HFFc6 (cell line): ENCODE measurements around the gene MIER2. TPM values are rescaled to one million over a fixed set of nuclear protein-coding genes. Genes with fewer than 3 reads are reported as not detected.
A peak's percentile ranks its signal among the peaks of the same experiment; 100 is the strongest.

Source experiments
- DNase-seq: peaks from one replicate; pipeline ENCODE4 v3.0.0-alpha.2; 2018
- H3K27ac Mint-ChIP-seq: 2 replicates; pipeline ENCODE4 v1.8.0; 2020; ENCODE audit warnings: mild to moderate bottlenecking, mixed read lengths
- H3K27me3 Mint-ChIP-seq: 2 replicates; pipeline ENCODE4 v1.8.0; 2021; ENCODE audit warnings: mild to moderate bottlenecking, moderate library complexity, mixed read lengths; ENCODE audit not compliant: insufficient read depth
- H3K36me3 Mint-ChIP-seq: 2 replicates; pipeline ENCODE4 v1.8.0; 2021; ENCODE audit warnings: low read depth, mixed read lengths
- H3K4me1 Mint-ChIP-seq: 2 replicates; pipeline ENCODE4 v1.8.0; 2020; ENCODE audit warnings: low read depth, mixed read lengths
- H3K4me3 Mint-ChIP-seq: 2 replicates; pipeline ENCODE4 v1.8.0; 2020; ENCODE audit warnings: mild to moderate bottlenecking, moderate library complexity, mixed read lengths
- H3K9me3 Mint-ChIP-seq: 2 replicates; pipeline ENCODE4 v1.8.0; 2020; ENCODE audit warnings: mild to moderate bottlenecking, mixed read lengths
- CTCF ChIP-seq: fragments of 200-600 bp; sonication (generic); IDR thresholded peaks from 2 replicates; pipeline ENCODE4 v1.5.0; 2021; ENCODE audit warnings: antibody characterized with exemption, mild to moderate bottlenecking
- total RNA-seq, 6 experiments: library from RNA; stranded (reverse); fragmentation: NEBNext Ultra II Directional; extraction: Animal tissue kit (Norgen Biotek cat#: 25700); gene quantifications; 2 replicates in 1 of 6; 3 replicates in 5 of 6; pipeline ENCODE4 v1.2.3, GENCODE V29; 2021

The MIER2 gene
- total RNA-seq, 6 experiments from 2014 or later, result 31.7 to 42.2 (median 33.4) TPM

- Mint-ChIP-seq H3K9me3 (no peaks in the 10 kb centered on the region), H3K27me3 (peaks cover 8% of the 10 kb centered on the region), H3K27ac (no peak overlapping the region), H3K36me3 (no peaks in the 10 kb centered on the region), H3K4me1 (no peaks in the 10 kb centered on the region), H3K4me3 (no peak overlapping the region)
- TF ChIP-seq CTCF, result no peak
- no peak for DNase-seq
These were observed 61.2 kb downstream of the MIER2 start for GRCh38 chr19:283395-283794.

GRCh38 chr19:282501-282900 is 62.1 kb downstream of the MIER2 start:
- Mint-ChIP-seq H3K27ac (no peak overlapping the region), H3K4me3 (no peak overlapping the region), H3K27me3 (peaks cover 8% of the 10 kb centered on the region), H3K4me1 (no peaks in the 10 kb centered on the region), H3K36me3 (no peaks in the 10 kb centered on the region), H3K9me3 (no peaks in the 10 kb centered on the region)
- no peak for TF ChIP-seq CTCF
- DNase-seq, result no peak

- Mint-ChIP-seq H3K36me3 (no peaks in the 10 kb centered on the region), H3K9me3 (no peaks in the 10 kb centered on the region), H3K27ac (no peak overlapping the region), H3K27me3 (peaks cover 6% of the 10 kb centered on the region), H3K4me3 (no peak overlapping the region), H3K4me1 (no peaks in the 10 kb centered on the region)
- no peak for DNase-seq
- TF ChIP-seq CTCF, result peak; percentile 25; the same call in 1 of the 2 replicates
These were observed 62.6 kb downstream of the MIER2 start for GRCh38 chr19:281992-282391.

- no peaks in the 10 kb centered on the region for H3K9me3 Mint-ChIP-seq
- H3K4me1 Mint-ChIP-seq, result no peaks in the 10 kb centered on the region
- no peak overlapping the region for H3K4me3 Mint-ChIP-seq
- TF ChIP-seq CTCF, result no peak
- H3K36me3 Mint-ChIP-seq, result no peaks in the 10 kb centered on the region
- peaks cover 6% of the 10 kb centered on the region for H3K27me3 Mint-ChIP-seq
- DNase-seq, result no peak
- no peak overlapping the region for H3K27ac Mint-ChIP-seq
These were observed 63.3 kb downstream of the MIER2 start for GRCh38 chr19:281156-281853.

GRCh38 chr19:280541-281009 is 64.0 kb downstream of the MIER2 start:
- H3K4me1 Mint-ChIP-seq, result no peaks in the 10 kb centered on the region
- no peak overlapping the region for H3K4me3 Mint-ChIP-seq
- peaks cover 8% of the 10 kb centered on the region; the same call in 1 of the 2 replicates for H3K27me3 Mint-ChIP-seq
- no peak for DNase-seq
- TF ChIP-seq CTCF, result no peak
- no peak overlapping the region for H3K27ac Mint-ChIP-seq
- no peaks in the 10 kb centered on the region for H3K9me3 Mint-ChIP-seq
- no peaks in the 10 kb centered on the region for H3K36me3 Mint-ChIP-seq
